Measurements from ENCODE around the gene SLC38A11. TPM values are rescaled to one million over a fixed set of nuclear protein-coding genes. Genes with fewer than 3 reads are reported as not detected.

Gene SLC38A11
- total and polyA plus RNA-seq, 10 of the 15 experiments (the other 5 are each of a cell fraction or from before 2014, with no cell fraction given) = not detected

DNA sequence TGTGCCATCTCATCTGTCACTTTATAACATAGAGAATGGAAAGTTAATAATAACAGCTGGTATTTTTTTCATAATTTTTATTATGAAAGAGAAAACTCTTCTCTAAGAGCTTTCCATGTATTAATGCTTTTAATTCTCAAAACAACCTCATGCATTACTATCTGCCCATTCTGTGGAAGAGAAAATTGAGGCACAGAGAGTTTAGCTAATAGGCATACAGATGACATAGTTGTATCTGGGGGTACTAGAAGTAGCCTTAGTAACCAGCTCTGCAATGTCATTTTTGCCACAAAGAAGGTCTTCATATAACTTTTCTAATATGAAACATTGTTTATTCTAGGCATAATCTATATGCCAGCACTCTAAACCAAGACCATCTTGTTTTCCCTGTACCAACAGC is 77.4 kb downstream of the SLC38A11 start (continued):
- TF ChIP-seq MEF2A (IDR thresholded peaks at IDR 0.05; ENCODE audit: insufficient read depth, low read depth, low read length) (no peak), RAD21 (IDR thresholded peaks at IDR 0.05; ENCODE audit: insufficient read depth, low read depth, low read length) (no peak), FOS (IDR thresholded peaks at IDR 0.05; ENCODE audit: borderline replicate concordance, extremely low read depth, insufficient read length) (no peak)

- Histone ChIP-seq H4K20me1 (ENCODE audit: control insufficient read depth, insufficient read depth) (no peaks in the 10 kb centered on the region), H3K4me1 (ENCODE audit: control insufficient read depth, insufficient read depth, low read length) (no peaks in the 10 kb centered on the region), H3K79me2 (ENCODE audit: control insufficient read depth, insufficient read depth, low read length) (no peaks in the 10 kb centered on the region), H3K27me3 (replicated peaks in 1 of 2; ENCODE audit: control insufficient read depth in 2 of 2, insufficient read depth in 2 of 2, low read length in 1 of 2) (no peaks in the 10 kb centered on the region; a peak in 1 of 4 replicates), H2AFZ (ENCODE audit: control insufficient read depth, low read depth, low read length) (no peak overlapping the region), H3K9me3 (replicated peaks; ENCODE audit: control insufficient read depth, insufficient read depth, low read length) (no peaks in the 10 kb centered on the region), H3K9ac (ENCODE audit: control insufficient read depth, insufficient read depth, low read length) (no peak overlapping the region), H3K27ac (ENCODE audit: control insufficient read depth, insufficient read depth) (no peak overlapping the region), H3K4me3 (no peak overlapping the region), H3K36me3 (ENCODE audit: control insufficient read depth in 2 of 2, insufficient read depth in 2 of 2, low read length in 1 of 2) (no peaks in the 10 kb centered on the region), H3K4me2 (ENCODE audit: control insufficient read depth, insufficient read depth) (no peak overlapping the region)
- FAIRE-seq = peak; percentile 18
- ChIA-PET POLR2A (no interaction called here), SMC1A (ENCODE audit: uncharacterized antibody, unreplicated experiment) (interaction anchor here (1.0 kb wide), 1 partner anchor 14 kb away, joined by 3 read pairs; no protein-coding TSS in a partner anchor), RAD21 (ENCODE audit: unreplicated experiment) (no interaction called here), CTCF (interaction anchor here (1.0 kb wide), 1 partner anchor 27 kb away, joined by 3 read pairs; no protein-coding TSS in a partner anchor)
- BruUV-seq (replicated peaks) = no TSS peak
- TF ChIP-seq GABPA (IDR thresholded peaks at IDR 0.05; ENCODE audit: low read depth) = no peak
- no peak for TF ChIP-seq CBFB (IDR thresholded peaks at IDR 0.05; ENCODE audit: low read depth)
- no peak for DNase-seq (ENCODE audit: low read depth, low spot score)
- in situ Hi-C loops (cut with MboI) (no loop called here), intact Hi-C loops (cut with micrococcal nuclease; ENCODE audit: unreplicated experiment) (no loop called here)
- no peak for ATAC-seq
- WGBS (ENCODE audit: insufficient coverage, insufficient replicate concordance, low lambda C conversion rate, missing lambda C conversion rate) = 0% methylated on average over 4 of the region's 4 CpGs
These were observed 78.2 kb downstream of the SLC38A11 start for GRCh38 chr2:164877169-164877568.
